ENCODE results near the gene RIN2.

Gene RIN2

GRCh38 chr20:19771031-19771430 lies 13.0 kb downstream of the RIN2 start (continued):
- TF ChIP-seq POU6F1 (CRISPR knock-in tag; IDR thresholded peaks at IDR 0.05; ENCODE audit: borderline replicate concordance, low read depth): no peak
- no peak for TF ChIP-seq ISL1 (CRISPR knock-in tag; IDR thresholded peaks at IDR 0.05)
- TF ChIP-seq ESRRG (CRISPR knock-in tag; IDR thresholded peaks at IDR 0.05): no peak
- no peak for TF ChIP-seq TOX (CRISPR knock-in tag; IDR thresholded peaks at IDR 0.05; ENCODE audit: borderline replicate concordance)
- TF ChIP-seq ZFP30 (CRISPR knock-in tag; IDR thresholded peaks at IDR 0.05): no peak
- TF ChIP-seq ZC3H10 (CRISPR knock-in tag; IDR thresholded peaks at IDR 0.05): no peak
- no peak for TF ChIP-seq ZNF565 (CRISPR knock-in tag; conservative IDR thresholded peaks at IDR 0.05; ENCODE audit: low read depth)

- no peak for ATAC-seq
- no peak for TF ChIP-seq CREB5 (CRISPR knock-in tag; IDR thresholded peaks at IDR 0.05; ENCODE audit: low read depth)
- TF ChIP-seq ZC3H10 (CRISPR knock-in tag; IDR thresholded peaks at IDR 0.05): no peak
- no peak for TF ChIP-seq ZFP3 (CRISPR knock-in tag; IDR thresholded peaks at IDR 0.05)
- no peak for TF ChIP-seq PPARA (CRISPR knock-in tag; IDR thresholded peaks at IDR 0.05; ENCODE audit: borderline replicate concordance)
These were observed 15.4 kb downstream of the RIN2 start for GRCh38 chr20:19773471-19773870.

- no peak for ATAC-seq
- no peak for TF ChIP-seq CREB5 (CRISPR knock-in tag; IDR thresholded peaks at IDR 0.05; ENCODE audit: low read depth)
- TF ChIP-seq BACH2 (CRISPR knock-in tag; IDR thresholded peaks at IDR 0.05; ENCODE audit: borderline replicate concordance): no peak
- TF ChIP-seq GLIS3 (CRISPR knock-in tag; IDR thresholded peaks at IDR 0.05): no peak
- TF ChIP-seq ZFP3 (CRISPR knock-in tag; IDR thresholded peaks at IDR 0.05): no peak
- no peak for TF ChIP-seq ZFP30 (CRISPR knock-in tag; IDR thresholded peaks at IDR 0.05)
- TF ChIP-seq SNAI2 (CRISPR knock-in tag; IDR thresholded peaks at IDR 0.05): no peak
- TF ChIP-seq OSR1 (CRISPR knock-in tag; IDR thresholded peaks at IDR 0.05): no peak
- TF ChIP-seq TOX (CRISPR knock-in tag; IDR thresholded peaks at IDR 0.05; ENCODE audit: borderline replicate concordance): no peak
- TF ChIP-seq ZNF8 (CRISPR knock-in tag; IDR thresholded peaks at IDR 0.05): no peak
- TF ChIP-seq PPARA (CRISPR knock-in tag; IDR thresholded peaks at IDR 0.05; ENCODE audit: borderline replicate concordance): no peak
- TF ChIP-seq ARNTL (CRISPR knock-in tag; IDR thresholded peaks at IDR 0.05; ENCODE audit: borderline replicate concordance, low read depth): no peak
- TF ChIP-seq, protein P1, sequence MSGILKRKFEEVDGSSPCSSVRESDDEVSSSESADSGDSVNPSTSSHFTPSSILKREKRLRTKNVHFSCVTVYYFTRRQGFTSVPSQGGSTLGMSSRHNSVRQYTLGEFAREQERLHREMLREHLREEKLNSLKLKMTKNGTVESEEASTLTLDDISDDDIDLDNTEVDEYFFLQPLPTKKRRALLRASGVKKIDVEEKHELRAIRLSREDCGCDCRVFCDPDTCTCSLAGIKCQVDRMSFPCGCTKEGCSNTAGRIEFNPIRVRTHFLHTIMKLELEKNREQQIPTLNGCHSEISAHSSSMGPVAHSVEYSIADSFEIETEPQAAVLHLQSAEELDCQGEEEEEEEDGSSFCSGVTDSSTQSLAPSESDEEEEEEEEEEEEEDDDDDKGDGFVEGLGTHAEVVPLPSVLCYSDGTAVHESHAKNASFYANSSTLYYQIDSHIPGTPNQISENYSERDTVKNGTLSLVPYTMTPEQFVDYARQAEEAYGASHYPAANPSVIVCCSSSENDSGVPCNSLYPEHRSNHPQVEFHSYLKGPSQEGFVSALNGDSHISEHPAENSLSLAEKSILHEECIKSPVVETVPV (CRISPR knock-in tag; IDR thresholded peaks at IDR 0.05): no peak
These were observed 16.3 kb downstream of the RIN2 start for GRCh38 chr20:19774135-19774933.

- TF ChIP-seq ZFP3 (CRISPR knock-in tag; IDR thresholded peaks at IDR 0.05) (no peak), ISL1 (CRISPR knock-in tag; IDR thresholded peaks at IDR 0.05) (no peak), ZNF565 (CRISPR knock-in tag; conservative IDR thresholded peaks at IDR 0.05; ENCODE audit: low read depth) (no peak)
- TF ChIP-seq, protein P1 (CRISPR knock-in tag; IDR thresholded peaks at IDR 0.05): no peak
- ATAC-seq: no peak
These were observed 17.5 kb downstream of the RIN2 start for GRCh38 chr20:19775353-19776253.

Measured in SK-N-SH treated with all-trans-retinoic acid at 6 μM for 48 hours (cell line).